SK-N-SH treated with all-trans-retinoic acid at 6 μM for 48 hours (cell line): Measurements from ENCODE around the gene BDNF.

Source experiments
- ATAC-seq: fragments of 200-7000 bp; cut with Tn5 transposase; 3 replicates; pipeline ENCODE4 v1.9.1; 2020; ENCODE audit warnings: mild to moderate bottlenecking, moderate library complexity
- ARNTL ChIP-seq: fragments of 450-650 bp; formaldehyde crosslinking; IDR thresholded peaks from 2 replicates; pipeline ENCODE4 v1.5.0; 2020; ENCODE audit warnings: low read depth, mild to moderate bottlenecking, moderate library complexity, borderline replicate concordance
- ZFP3 ChIP-seq: fragments of 250-450 bp; sonication (Bioruptor Pico); IDR thresholded peaks from 2 replicates; pipeline ENCODE4 v1.5.0; 2020; ENCODE audit warnings: mild to moderate bottlenecking, moderate library complexity
- ZNF565 ChIP-seq: fragments of 450-650 bp; formaldehyde crosslinking; conservative IDR thresholded peaks from 2 replicates; pipeline ENCODE4 v1.5.0; 2020; ENCODE audit warnings: low read depth, mild to moderate bottlenecking, moderate library complexity

BDNF gene

DNA sequence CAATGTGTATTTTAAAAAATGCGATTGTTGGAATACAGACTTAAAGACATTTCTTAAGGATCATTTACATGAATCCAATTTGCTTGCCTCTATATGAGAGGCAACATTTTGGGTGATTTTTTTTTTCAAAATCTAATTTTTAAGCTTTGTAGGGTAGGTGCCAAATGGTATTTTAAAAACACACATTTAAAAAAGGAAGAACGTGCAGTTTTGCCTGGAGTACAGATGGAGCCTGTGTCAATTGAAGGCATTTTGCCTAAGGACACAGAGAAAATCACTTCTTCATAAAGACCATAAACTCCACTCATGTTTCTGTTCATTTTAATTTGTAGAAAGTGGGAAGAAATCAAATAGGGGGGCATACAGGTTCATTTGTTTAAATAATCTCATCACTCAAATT lies 91.3 kb downstream of the BDNF start:
- ATAC-seq, result no peak
- no peak for TF ChIP-seq ZNF565 (CRISPR knock-in tag)
- TF ChIP-seq ARNTL (CRISPR knock-in tag), result no peak
- TF ChIP-seq, all 23 proteins: peak for 0

- ATAC-seq, result no peak
- TF ChIP-seq ZFP3 (CRISPR knock-in tag), result no peak
These were observed 94.8 kb downstream of the BDNF start for GRCh38 chr11:27605422-27605821.
